Upper lobe of right lung (tissue), 1 donor: ENCODE measurements around the gene CALD1. TPM values are rescaled to one million over a fixed set of nuclear protein-coding genes. Genes with fewer than 3 reads are reported as not detected.
A peak's percentile ranks its signal among the peaks of the same experiment; 100 is the strongest.

Source experiments
- ATAC-seq: fragments of 200-7000 bp; cut with Tn5 transposase; one replicate; pipeline ENCODE4 v1.9.1; 2020; ENCODE audit warnings: mild to moderate bottlenecking, moderate library complexity
- DNase-seq: peaks from one replicate; pipeline ENCODE4 v3.0.0-alpha.2; 2020
- H3K27ac ChIP-seq: fragments of 200-600 bp; one replicate; pipeline ENCODE4 v1.8.0; 2022
- H3K27me3 ChIP-seq: fragments of 200-600 bp; one replicate; pipeline ENCODE4 v1.8.0; 2022; ENCODE audit warnings: mild to moderate bottlenecking
- H3K36me3 ChIP-seq: fragments of 200-600 bp; one replicate; pipeline ENCODE4 v1.8.0; 2022
- H3K4me1 ChIP-seq: fragments of 200-600 bp; one replicate; pipeline ENCODE4 v1.8.0; 2022
- H3K4me3 ChIP-seq: fragments of 200-600 bp; one replicate; pipeline ENCODE4 v1.8.0; 2022; ENCODE audit warnings: mild to moderate bottlenecking
- H3K9me3 ChIP-seq: fragments of 200-600 bp; one replicate; pipeline ENCODE4 v1.8.0; 2022
- CTCF ChIP-seq: fragments of 200-600 bp; IDR thresholded peaks from one replicate; pipeline ENCODE4 v1.8.0; 2022; ENCODE audit warnings: antibody characterized with exemption
- intact Hi-C: fragments of 100-400 bp; cut with DNase I; formaldehyde crosslinking; loops from one replicate; pipeline ENCODE4 v1.11.0; 2022
- total RNA-seq: library from RNA; stranded (reverse); fragmentation: NEBNext Ultra II Directional; extraction: Animal tissue kit (Norgen Biotek cat#: 25700); gene quantifications from one replicate; pipeline ENCODE4 v1.2.1, GENCODE V29; 2021
- donor health status: DM: no; HTN: yes; CAD: no; lungs with severe emphysema.

The CALD1 gene
- total RNA-seq, 1 donor from 2014 or later = 213 TPM

DNA sequence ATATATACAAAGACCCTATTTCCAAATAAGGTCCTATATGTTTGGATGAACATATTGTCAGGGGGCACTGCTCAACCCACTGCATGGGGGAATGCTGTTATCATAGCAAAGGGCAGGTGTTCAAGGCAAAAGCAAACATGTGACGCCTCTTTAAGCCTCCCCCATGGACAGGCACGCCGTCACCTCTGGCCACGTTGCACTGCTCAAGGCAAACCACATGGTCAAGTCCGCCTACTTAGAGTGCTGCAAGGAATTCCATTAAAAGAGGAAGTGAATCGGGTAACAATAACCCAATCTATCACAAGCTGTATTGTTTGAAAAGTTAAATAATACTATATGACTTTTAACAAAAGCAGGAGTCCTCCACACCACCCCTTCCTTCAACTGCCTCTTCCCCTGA, 8.8 kb upstream of the CALD1 start:
- no peaks in the 10 kb centered on the region for H3K27me3 ChIP-seq
- intact Hi-C loops = no loop called here
- no peak for TF ChIP-seq CTCF
- H3K4me3 ChIP-seq = no peak overlapping the region
- no peak overlapping the region for H3K27ac ChIP-seq
- DNase-seq = no peak
- H3K4me1 ChIP-seq = no peaks in the 10 kb centered on the region
- H3K36me3 ChIP-seq = no peaks in the 10 kb centered on the region
- ATAC-seq = peak; percentile 71
- no peaks in the 10 kb centered on the region for H3K9me3 ChIP-seq

- Histone ChIP-seq H3K4me3 (no peak overlapping the region), H3K4me1 (no peaks in the 10 kb centered on the region), H3K27ac (no peak overlapping the region), H3K27me3 (no peaks in the 10 kb centered on the region), H3K9me3 (no peaks in the 10 kb centered on the region), H3K36me3 (no peaks in the 10 kb centered on the region)
- no peak for ATAC-seq
- no peak for TF ChIP-seq CTCF
- no peak for DNase-seq
- intact Hi-C loops = no loop called here
Measured at GRCh38 chr7:134771111-134771510, 8.3 kb upstream of the CALD1 start.

DNA sequence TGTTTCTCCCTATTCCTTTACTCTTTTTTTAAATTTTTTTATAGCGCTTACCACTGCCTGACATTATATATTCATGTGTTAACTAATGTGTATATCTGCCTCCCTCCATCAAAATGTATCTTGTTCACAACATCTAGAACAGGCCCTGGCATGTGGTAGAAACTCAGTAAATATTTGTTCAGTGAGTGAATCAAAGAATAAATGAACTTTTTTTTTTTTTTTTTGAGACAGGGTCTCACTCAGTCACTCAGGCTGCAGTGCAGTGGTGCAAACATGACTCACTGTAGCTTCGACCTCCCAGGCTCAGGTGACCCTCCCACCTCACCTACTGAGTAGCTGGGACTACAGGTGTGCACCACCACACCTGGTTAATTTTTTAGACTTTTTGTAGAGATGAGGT, 7.5 kb upstream of the CALD1 start:
- Histone ChIP-seq H3K9me3 (no peaks in the 10 kb centered on the region), H3K27me3 (no peaks in the 10 kb centered on the region), H3K27ac (no peak overlapping the region), H3K4me3 (no peak overlapping the region), H3K4me1 (no peaks in the 10 kb centered on the region), H3K36me3 (no peaks in the 10 kb centered on the region)
- DNase-seq = no peak
- TF ChIP-seq CTCF = no peak
- ATAC-seq = no peak
- intact Hi-C loops = no loop called here

GRCh38 chr7:134772401-134772800, 7.0 kb upstream of the CALD1 start:
- H3K36me3 ChIP-seq = no peaks in the 10 kb centered on the region
- H3K27ac ChIP-seq = no peak overlapping the region
- DNase-seq = no peak
- no peak for TF ChIP-seq CTCF
- H3K27me3 ChIP-seq = no peaks in the 10 kb centered on the region
- ATAC-seq = no peak
- H3K9me3 ChIP-seq = no peaks in the 10 kb centered on the region
- intact Hi-C loops = no loop called here
- H3K4me3 ChIP-seq = no peak overlapping the region
- no peaks in the 10 kb centered on the region for H3K4me1 ChIP-seq

DNA sequence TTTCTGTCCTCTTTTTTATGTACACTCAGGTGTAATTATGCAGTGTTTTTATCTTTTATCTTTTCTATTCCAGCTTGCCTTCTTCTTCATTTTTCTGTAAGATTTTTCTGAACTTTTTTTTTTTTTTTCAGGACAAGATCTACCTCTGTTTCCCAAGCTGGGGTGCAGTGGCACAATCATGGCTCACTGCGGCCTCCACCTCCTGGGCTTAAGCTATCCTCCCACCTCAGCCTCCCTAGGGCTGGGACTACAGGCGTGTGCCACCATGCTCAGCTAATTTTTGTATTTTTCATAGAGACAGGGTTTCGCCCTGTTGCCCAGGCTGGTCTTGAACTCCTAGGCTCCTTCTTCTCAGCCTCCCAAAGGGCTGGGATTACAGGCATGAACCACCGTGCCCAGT, 6.3 kb upstream of the CALD1 start:
- no peak for TF ChIP-seq CTCF
- ATAC-seq (no peak), DNase-seq (no peak)
- Histone ChIP-seq H3K4me1 (no peaks in the 10 kb centered on the region), H3K36me3 (no peaks in the 10 kb centered on the region), H3K9me3 (no peaks in the 10 kb centered on the region), H3K4me3 (no peak overlapping the region), H3K27ac (no peak overlapping the region), H3K27me3 (no peaks in the 10 kb centered on the region)
- intact Hi-C loops = no loop called here

- Histone ChIP-seq H3K4me3 (no peak overlapping the region), H3K4me1 (no peaks in the 10 kb centered on the region), H3K27ac (no peak overlapping the region), H3K36me3 (no peaks in the 10 kb centered on the region), H3K27me3 (no peaks in the 10 kb centered on the region), H3K9me3 (no peaks in the 10 kb centered on the region)
- ATAC-seq (no peak), DNase-seq (no peak)
- no peak for TF ChIP-seq CTCF
- intact Hi-C loops = no loop called here
Measured at GRCh38 chr7:134774119-134774518, 5.3 kb upstream of the CALD1 start.
